ENCODE measurements around the gene MCF2L2. TPM values are rescaled to one million over a fixed set of nuclear protein-coding genes. Genes with fewer than 3 reads are reported as not detected.

Gene MCF2L2, protein sequence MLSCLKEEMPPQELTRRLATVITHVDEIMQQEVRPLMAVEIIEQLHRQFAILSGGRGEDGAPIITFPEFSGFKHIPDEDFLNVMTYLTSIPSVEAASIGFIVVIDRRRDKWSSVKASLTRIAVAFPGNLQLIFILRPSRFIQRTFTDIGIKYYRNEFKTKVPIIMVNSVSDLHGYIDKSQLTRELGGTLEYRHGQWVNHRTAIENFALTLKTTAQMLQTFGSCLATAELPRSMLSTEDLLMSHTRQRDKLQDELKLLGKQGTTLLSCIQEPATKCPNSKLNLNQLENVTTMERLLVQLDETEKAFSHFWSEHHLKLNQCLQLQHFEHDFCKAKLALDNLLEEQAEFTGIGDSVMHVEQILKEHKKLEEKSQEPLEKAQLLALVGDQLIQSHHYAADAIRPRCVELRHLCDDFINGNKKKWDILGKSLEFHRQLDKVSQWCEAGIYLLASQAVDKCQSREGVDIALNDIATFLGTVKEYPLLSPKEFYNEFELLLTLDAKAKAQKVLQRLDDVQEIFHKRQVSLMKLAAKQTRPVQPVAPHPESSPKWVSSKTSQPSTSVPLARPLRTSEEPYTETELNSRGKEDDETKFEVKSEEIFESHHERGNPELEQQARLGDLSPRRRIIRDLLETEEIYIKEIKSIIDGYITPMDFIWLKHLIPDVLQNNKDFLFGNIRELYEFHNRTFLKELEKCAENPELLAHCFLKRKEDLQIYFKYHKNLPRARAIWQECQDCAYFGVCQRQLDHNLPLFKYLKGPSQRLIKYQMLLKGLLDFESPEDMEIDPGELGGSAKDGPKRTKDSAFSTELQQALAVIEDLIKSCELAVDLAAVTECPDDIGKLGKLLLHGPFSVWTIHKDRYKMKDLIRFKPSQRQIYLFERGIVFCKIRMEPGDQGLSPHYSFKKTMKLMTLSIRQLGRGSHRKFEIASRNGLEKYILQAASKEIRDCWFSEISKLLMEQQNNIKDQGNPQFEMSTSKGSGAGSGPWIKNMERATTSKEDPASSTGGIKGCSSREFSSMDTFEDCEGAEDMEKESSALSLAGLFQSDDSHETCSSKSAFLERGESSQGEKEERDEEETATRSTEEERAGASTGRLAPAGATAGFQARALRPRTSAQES
- total RNA-seq, result 0.73 and 1.6 TPM in 2 replicates

DNA sequence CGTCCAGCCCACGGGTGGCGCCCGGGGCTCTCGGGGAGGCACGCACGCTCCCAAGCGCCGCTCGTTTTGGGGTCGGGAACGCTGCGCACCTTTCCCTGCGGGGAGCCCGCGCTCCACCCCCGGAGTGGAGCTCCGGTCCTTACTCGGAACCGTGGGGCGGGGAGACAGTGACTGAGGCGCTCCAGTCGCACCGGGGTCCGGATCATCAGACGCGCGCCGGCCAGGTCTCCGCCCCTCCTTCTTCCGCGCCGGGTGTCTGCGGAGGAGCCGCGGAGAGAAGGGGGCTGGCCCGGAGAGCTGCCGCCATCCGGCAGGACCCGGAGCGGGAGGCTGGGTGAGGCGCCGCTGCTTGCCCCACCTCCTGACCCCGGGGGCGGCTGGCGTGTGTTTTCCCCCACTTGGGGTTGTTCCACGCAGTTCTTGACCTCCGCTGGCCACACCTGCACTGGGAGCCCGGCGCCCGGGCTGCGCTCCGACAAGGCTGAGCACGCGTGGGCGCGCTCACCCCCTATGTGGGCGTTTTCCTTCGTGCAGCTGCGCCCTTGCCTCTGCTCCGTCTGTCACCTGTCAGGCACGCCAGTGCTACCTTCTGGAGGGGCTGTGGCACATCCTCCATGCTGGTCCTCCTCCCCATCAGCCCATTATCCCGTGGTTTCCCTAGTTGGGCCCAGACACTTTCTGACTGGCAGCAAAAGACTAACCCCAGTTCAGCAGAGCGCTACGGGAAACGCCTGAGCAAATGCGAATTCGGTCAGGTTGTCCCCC, at the start of gene MCF2L2:
TSS of gene MCF2L2 (minus strand) at position 173 of the 765 bp plus-strand sequence. CDS start 642 bp downstream, outside the sequence.

GRCh38 chr3:183252973-183253527, 175.4 kb downstream of the MCF2L2 start, which contains the start of gene B3GNT5:
Gene B3GNT5, plus strand, starts transcription at chr3:183253253. Its CDS starts 16,546 bp downstream, at chr3:183269799.

Small RNA genes within 50 kb of the gene (small RNA-seq; reads per million reads assigned to genes)
- gene RF00092 (not detected), gene RF00394 (not detected), gene RF01241 (0.11 reads per million), gene RNA5SP151 (not detected), gene SNORA63D (0.93 reads per million, percentile 55 among the genes with 10 or more reads in this experiment)

Other genes with a start within 250 kb of the MCF2L2 start
- 32.3 and 45.4 TPM in 2 replicates for gene B3GNT5, start 175.4 kb downstream of the MCF2L2 start, total RNA-seq
- not detected in 2 replicates for gene KLHL6, start 127.1 kb upstream of the MCF2L2 start, total RNA-seq
- gene KLHL24, start 207.0 kb upstream of the MCF2L2 start, total RNA-seq, result 19.5 and 27.2 TPM in 2 replicates